Glutamatergic neuron (in vitro differentiated cells): Measurements from ENCODE around the gene MRTFB. TPM values are rescaled to one million over a fixed set of nuclear protein-coding genes. Genes with fewer than 3 reads are reported as not detected.

Source experiments
- DNase-seq: peaks from one replicate; pipeline ENCODE4 v3.0.0; 2022
- H3K27ac Mint-ChIP-seq: one replicate; pipeline ENCODE4 v1.8.0; 2020; ENCODE audit warnings: mild to moderate bottlenecking, mixed read lengths, inconsistent platforms; ENCODE audit not compliant: unreplicated experiment
- H3K27me3 Mint-ChIP-seq: one replicate; pipeline ENCODE4 v1.8.0; 2020; ENCODE audit warnings: mild to moderate bottlenecking, moderate library complexity, mixed read lengths, inconsistent platforms; ENCODE audit not compliant: unreplicated experiment
- H3K36me3 Mint-ChIP-seq: one replicate; pipeline ENCODE4 v1.8.0; 2020; ENCODE audit warnings: mild to moderate bottlenecking, mixed read lengths, inconsistent platforms; ENCODE audit not compliant: unreplicated experiment
- H3K4me1 Mint-ChIP-seq: one replicate; pipeline ENCODE4 v1.8.0; 2020; ENCODE audit warnings: mild to moderate bottlenecking, low read depth, mixed read lengths, inconsistent platforms; ENCODE audit not compliant: unreplicated experiment
- H3K4me3 Mint-ChIP-seq: one replicate; pipeline ENCODE4 v1.8.0; 2020; ENCODE audit warnings: mild to moderate bottlenecking, mixed read lengths, inconsistent platforms; ENCODE audit not compliant: unreplicated experiment
- H3K9me3 Mint-ChIP-seq: one replicate; pipeline ENCODE4 v1.8.0; 2020; ENCODE audit warnings: mild to moderate bottlenecking, moderate library complexity, mixed read lengths, inconsistent platforms; ENCODE audit not compliant: unreplicated experiment
- CTCF ChIP-seq: fragments of 200-600 bp; sonication (generic); IDR thresholded peaks from one replicate; pipeline ENCODE4 v1.5.0; 2021; ENCODE audit not compliant: partially characterized antibody, unreplicated experiment
- total RNA-seq: library from RNA; stranded (reverse); fragmentation: NEBNext Ultra II Directional; extraction: Animal tissue kit (Norgen Biotek cat#: 25700); gene quantifications from one replicate; pipeline ENCODE4 v1.2.1, GENCODE V29; 2021; ENCODE audit not compliant: unreplicated experiment

The MRTFB gene
- total RNA-seq, 1 donor from 2014 or later = 29.6 TPM

GRCh38 chr16:14088155-14088753, 17.1 kb downstream of the MRTFB start:
- Mint-ChIP-seq H3K9me3 (no peaks in the 10 kb centered on the region), H3K27me3 (no peaks in the 10 kb centered on the region), H3K4me3 (no peak overlapping the region), H3K27ac (no peak overlapping the region), H3K36me3 (no peaks in the 10 kb centered on the region), H3K4me1 (peaks cover 8% of the 10 kb centered on the region)
- no peak for TF ChIP-seq CTCF
- DNase-seq = no peak

GRCh38 chr16:14089283-14089823, 18.2 kb downstream of the MRTFB start:
- DNase-seq = no peak
- H3K9me3 Mint-ChIP-seq = no peaks in the 10 kb centered on the region
- no peaks in the 10 kb centered on the region for H3K36me3 Mint-ChIP-seq
- peaks cover 8% of the 10 kb centered on the region for H3K4me1 Mint-ChIP-seq
- H3K27ac Mint-ChIP-seq = no peak overlapping the region
- no peak overlapping the region for H3K4me3 Mint-ChIP-seq
- H3K27me3 Mint-ChIP-seq = no peaks in the 10 kb centered on the region
- no peak for TF ChIP-seq CTCF

GRCh38 chr16:14092561-14092960, 21.4 kb downstream of the MRTFB start:
- no peaks in the 10 kb centered on the region for H3K9me3 Mint-ChIP-seq
- no peak overlapping the region for H3K27ac Mint-ChIP-seq

GRCh38 chr16:14095883-14096551, 24.9 kb downstream of the MRTFB start:
- Mint-ChIP-seq H3K9me3 (peaks cover 1% of the 10 kb centered on the region), H3K27ac (no peak overlapping the region), H3K4me3 (no peak overlapping the region), H3K36me3 (peaks cover 4% of the 10 kb centered on the region), H3K4me1 (peaks cover 11% of the 10 kb centered on the region), H3K27me3 (no peaks in the 10 kb centered on the region)
- no peak for TF ChIP-seq CTCF
- DNase-seq = no peak

More at GRCh38 chr16:14092561-14092960, 21.4 kb downstream of the MRTFB start:
- H3K4me3 Mint-ChIP-seq = no peak overlapping the region
- H3K36me3 Mint-ChIP-seq = no peaks in the 10 kb centered on the region
- H3K27me3 Mint-ChIP-seq = no peaks in the 10 kb centered on the region
- DNase-seq = no peak
- TF ChIP-seq CTCF = no peak
- H3K4me1 Mint-ChIP-seq = peaks cover 9% of the 10 kb centered on the region

GRCh38 chr16:14097182-14097959, 26.3 kb downstream of the MRTFB start:
- no peak for DNase-seq
- Mint-ChIP-seq H3K27me3 (no peaks in the 10 kb centered on the region), H3K9me3 (peaks cover 1% of the 10 kb centered on the region), H3K4me3 (no peak overlapping the region), H3K36me3 (peaks cover 4% of the 10 kb centered on the region), H3K4me1 (peaks cover 11% of the 10 kb centered on the region), H3K27ac (no peak overlapping the region)
- no peak for TF ChIP-seq CTCF
